22Rv1 (cell line): ENCODE results near the gene SNAP25.

Experiments
- H3K27ac ChIP-seq: fragments of 450-650 bp; 2 replicates; pipeline ENCODE4 v1.5.1; 2017
- CTCF ChIP-seq: fragments of 450-650 bp; IDR thresholded peaks from 2 replicates; pipeline ENCODE4 v1.5.1; 2017; ENCODE audit warnings: mild to moderate bottlenecking
- ZFX ChIP-seq: fragments of 450-650 bp; IDR thresholded peaks from 2 replicates; pipeline ENCODE4 v1.6.1; 2017; ENCODE audit warnings: antibody characterized with exemption, borderline replicate concordance

Gene SNAP25

GRCh38 chr20:10218536-10219451, at the start of gene SNAP25:
Gene SNAP25 (plus strand): TSS chr20:10218830. CDS start chr20:10275492, 56,662 bp downstream.
- peak within 1 kb of the TSS; percentile 55 for H3K27ac ChIP-seq
- TF ChIP-seq CTCF (no peak), ZFX (no peak)

- TF ChIP-seq ZFX (no peak), CTCF (no peak)
- H3K27ac ChIP-seq, result no peak overlapping the region
Measured at GRCh38 chr20:10169752-10170151, 48.9 kb upstream of the SNAP25 start.

GRCh38 chr20:10170261-10170660, 48.4 kb upstream of the SNAP25 start:
- H3K27ac ChIP-seq, result no peak overlapping the region

GRCh38 chr20:10171864-10172751, 46.5 kb upstream of the SNAP25 start:
- no peak; the same call in 1 of the 2 replicates for TF ChIP-seq CTCF
- TF ChIP-seq ZFX, result no peak
- no peak overlapping the region for H3K27ac ChIP-seq

More at GRCh38 chr20:10170261-10170660, 48.4 kb upstream of the SNAP25 start:
- no peak for TF ChIP-seq CTCF
- TF ChIP-seq ZFX, result no peak

- no peak for TF ChIP-seq CTCF
- TF ChIP-seq ZFX, result no peak
- no peak overlapping the region for H3K27ac ChIP-seq
Measured at GRCh38 chr20:10172998-10173655, 45.5 kb upstream of the SNAP25 start.

- TF ChIP-seq CTCF (no peak), ZFX (no peak)
- H3K27ac ChIP-seq, result no peak overlapping the region
Measured at GRCh38 chr20:10174400-10174799, 44.2 kb upstream of the SNAP25 start.
